PC-9 (cell line): ENCODE data around the gene SH2D5. TPM values are rescaled to one million over a fixed set of nuclear protein-coding genes. Genes with fewer than 3 reads are reported as not detected.

ENCODE experiments used
- BruUV-seq: library from RNA; stranded (reverse); fragments of 400-500 nt; replicated peaks from 2 replicates; lab custom pipeline; 2021; lab: Mats Ljungman, UMichigan
- CTCF ChIA-PET: fragments of 300-600 bp; sonication (Branson Sonifier 250); formaldehyde crosslinking; loops from one replicate; lab custom pipeline; 2022; ENCODE audit warnings: antibody characterized with exemption; lab: Charles Lee
- POLR2A ChIA-PET: fragments of 300-600 bp; sonication (Branson Sonifier 250); formaldehyde crosslinking; loops from one replicate; lab custom pipeline; 2022; ENCODE audit warnings: antibody characterized with exemption; ENCODE audit not compliant: unreplicated experiment; lab: Charles Lee
- DNase-seq, 2 experiments: peaks; one replicate each; pipeline versions ENCODE4 v3.0.0 to v3.0.0-alpha.2; 2015 to 2022; ENCODE audit warnings: mixed read lengths in 1 of 2
- H2AFZ ChIP-seq: fragments of 200-600 bp; sonication (generic); 2 replicates; pipeline ENCODE4 v1.8.1; 2017; ENCODE audit warnings: antibody characterized with exemption
- H3F3A ChIP-seq: fragments of 200-600 bp; sonication (generic); 2 replicates; pipeline ENCODE4 v1.8.1; 2017; ENCODE audit warnings: antibody characterized with exemption, mild to moderate bottlenecking, low read depth; ENCODE audit not compliant: insufficient read depth
- H3K27ac ChIP-seq: fragments of 200-600 bp; sonication (generic); 2 replicates; pipeline ENCODE4 v1.6.1; 2016; ENCODE audit warnings: mixed run types
- H3K27me3 ChIP-seq: fragments of 200-600 bp; sonication (generic); 2 replicates; pipeline ENCODE4 v1.6.1; 2016; ENCODE audit warnings: low read depth, mixed run types; ENCODE audit not compliant: insufficient read depth
- H3K36me3 ChIP-seq: fragments of 200-600 bp; sonication (generic); 2 replicates; pipeline ENCODE4 v1.6.1; 2016; ENCODE audit warnings: low read depth, mixed run types
- H3K4me1 ChIP-seq: fragments of 200-600 bp; sonication (generic); replicated peaks from 2 replicates; pipeline ENCODE4 v1.6.1; 2016; ENCODE audit warnings: mixed run types; ENCODE audit not compliant: insufficient read depth
- H3K4me2 ChIP-seq: fragments of 200-600 bp; sonication (generic); 2 replicates; pipeline ENCODE4 v1.6.1; 2017; ENCODE audit warnings: mixed run types
- H3K4me3 ChIP-seq: fragments of 200-600 bp; sonication (generic); 2 replicates; pipeline ENCODE4 v1.6.1; 2016; ENCODE audit warnings: mixed run types
- H3K79me2 ChIP-seq: fragments of 200-600 bp; sonication (generic); 2 replicates; pipeline ENCODE4 v1.6.1; 2017; ENCODE audit warnings: low read depth, mixed run types
- H3K9me2 ChIP-seq: fragments of 200-600 bp; sonication (generic); 2 replicates; pipeline ENCODE4 v1.8.1; 2017; ENCODE audit warnings: mild to moderate bottlenecking; ENCODE audit not compliant: insufficient read depth
- H3K9me3 ChIP-seq: fragments of 200-600 bp; sonication (generic); 2 replicates; pipeline ENCODE4 v1.8.1; 2016; ENCODE audit warnings: low read depth; ENCODE audit not compliant: insufficient read depth
- H4K20me1 ChIP-seq: fragments of 200-600 bp; sonication (generic); 2 replicates; pipeline ENCODE4 v1.8.1; 2017; ENCODE audit not compliant: insufficient read depth
- EZH2 ChIP-seq: fragments of 200-600 bp; sonication (generic); IDR thresholded peaks from 2 replicates; pipeline ENCODE4 v1.8.0; 2017; ENCODE audit warnings: antibody characterized with exemption, low read depth
- intact Hi-C: fragments of 100-400 bp; cut with micrococcal nuclease; formaldehyde crosslinking; loops from one replicate; pipeline ENCODE4 v1.10.0; 2022; ENCODE audit not compliant: unreplicated experiment
- total RNA-seq: library from RNA; stranded (reverse); gene quantifications from 2 replicates; pipeline ENCODE4 v1.2.3, GENCODE V29; 2021
- TF ChIP-seq, protein P1 (sequence below): fragments of 200-600 bp; sonication (generic); conservative IDR thresholded peaks from 2 replicates; pipeline ENCODE4 v1.6.1; 2017; ENCODE audit warnings: mixed run types, antibody characterized with exemption, mild to moderate bottlenecking, moderate library complexity

SH2D5 gene
- total RNA-seq, 1 experiment from 2014 or later: 1.5 TPM

DNA sequence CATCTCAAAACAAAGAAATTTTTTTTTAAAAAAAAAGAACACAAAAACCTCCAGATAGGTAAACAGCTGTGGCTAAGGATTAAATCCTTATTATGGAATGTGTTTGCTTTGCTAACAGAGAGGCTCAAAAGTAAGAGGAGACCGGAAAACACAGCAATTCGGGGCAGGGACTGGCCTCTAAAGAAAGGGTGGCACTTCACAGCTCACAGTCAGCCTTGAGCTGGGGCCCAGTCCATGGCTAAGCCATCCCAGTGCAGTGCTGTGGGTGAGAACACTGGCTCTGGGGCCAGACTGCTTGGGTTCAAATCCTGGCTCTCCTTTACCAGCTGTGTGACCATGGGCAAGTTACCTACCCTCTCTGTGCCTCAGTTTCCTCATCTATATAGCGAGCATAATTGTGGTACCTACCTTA lies 42.9 kb downstream of the SH2D5 start:
- Histone ChIP-seq H3K9me2 (no peaks in the 10 kb centered on the region), H3K79me2 (no peaks in the 10 kb centered on the region), H4K20me1 (no peaks in the 10 kb centered on the region), H3K4me1 (no peaks in the 10 kb centered on the region), H3K27ac (no peak overlapping the region), H3K4me2 (no peak overlapping the region), H3F3A (no peaks in the 10 kb centered on the region), H2AFZ (no peak overlapping the region), H3K36me3 (no peaks in the 10 kb centered on the region), H3K4me3 (no peak overlapping the region), H3K9me3 (no peaks in the 10 kb centered on the region), H3K27me3 (no peaks in the 10 kb centered on the region)
- no TSS peak for BruUV-seq
- intact Hi-C loops: no loop called here
- POLR2A ChIA-PET: no interaction called here
- DNase-seq: no peak
- TF ChIP-seq, protein P1, sequence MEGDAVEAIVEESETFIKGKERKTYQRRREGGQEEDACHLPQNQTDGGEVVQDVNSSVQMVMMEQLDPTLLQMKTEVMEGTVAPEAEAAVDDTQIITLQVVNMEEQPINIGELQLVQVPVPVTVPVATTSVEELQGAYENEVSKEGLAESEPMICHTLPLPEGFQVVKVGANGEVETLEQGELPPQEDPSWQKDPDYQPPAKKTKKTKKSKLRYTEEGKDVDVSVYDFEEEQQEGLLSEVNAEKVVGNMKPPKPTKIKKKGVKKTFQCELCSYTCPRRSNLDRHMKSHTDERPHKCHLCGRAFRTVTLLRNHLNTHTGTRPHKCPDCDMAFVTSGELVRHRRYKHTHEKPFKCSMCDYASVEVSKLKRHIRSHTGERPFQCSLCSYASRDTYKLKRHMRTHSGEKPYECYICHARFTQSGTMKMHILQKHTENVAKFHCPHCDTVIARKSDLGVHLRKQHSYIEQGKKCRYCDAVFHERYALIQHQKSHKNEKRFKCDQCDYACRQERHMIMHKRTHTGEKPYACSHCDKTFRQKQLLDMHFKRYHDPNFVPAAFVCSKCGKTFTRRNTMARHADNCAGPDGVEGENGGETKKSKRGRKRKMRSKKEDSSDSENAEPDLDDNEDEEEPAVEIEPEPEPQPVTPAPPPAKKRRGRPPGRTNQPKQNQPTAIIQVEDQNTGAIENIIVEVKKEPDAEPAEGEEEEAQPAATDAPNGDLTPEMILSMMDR: no peak
- TF ChIP-seq EZH2: no peak
- CTCF ChIA-PET: no interaction called here

DNA sequence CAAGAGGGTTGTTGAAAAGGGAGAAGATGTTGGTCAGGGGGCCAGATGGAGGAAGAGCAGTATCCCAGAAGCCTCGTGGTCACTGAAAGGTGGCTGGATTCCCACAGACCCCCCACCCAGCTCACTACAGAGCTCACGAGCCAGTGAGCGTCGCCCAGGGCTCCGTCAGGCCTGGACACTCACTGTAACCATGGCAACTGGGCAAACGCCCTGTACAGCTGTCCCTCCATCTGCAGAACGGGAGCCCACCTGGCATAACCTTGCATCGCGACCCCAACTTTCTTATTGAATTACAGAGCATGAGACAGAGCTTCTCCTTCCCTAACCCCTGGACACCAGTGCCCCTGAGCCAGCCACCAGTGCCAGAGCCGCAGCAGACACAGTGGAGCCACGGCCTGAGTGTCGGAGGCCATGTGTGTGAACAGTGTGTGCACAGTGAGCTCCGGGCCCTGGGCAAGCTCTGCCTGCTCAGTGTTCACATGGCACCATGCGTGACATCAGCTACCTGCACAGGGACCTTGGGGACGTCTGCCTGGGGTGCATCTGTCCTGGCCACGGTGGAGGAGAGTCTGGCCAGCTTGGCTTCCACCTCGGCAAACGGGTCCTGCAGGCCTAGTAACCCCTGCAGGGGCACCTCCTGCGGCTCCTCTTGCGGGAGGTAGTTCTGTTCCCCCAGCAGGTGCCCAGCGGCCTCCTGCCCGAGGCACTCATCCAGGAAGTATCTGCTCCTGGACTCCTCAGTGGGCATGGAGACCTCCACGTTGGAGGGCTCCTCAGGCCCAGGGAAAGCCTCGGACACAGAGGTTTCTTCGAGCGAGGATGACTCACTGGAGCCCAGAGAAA lies 45.4 kb downstream of the SH2D5 start:
- H2AFZ ChIP-seq: no peak overlapping the region
- CTCF ChIA-PET: no interaction called here
- H3K9me2 ChIP-seq: no peaks in the 10 kb centered on the region
- no peaks in the 10 kb centered on the region for H3K4me1 ChIP-seq
- no peaks in the 10 kb centered on the region for H3K9me3 ChIP-seq
- no peaks in the 10 kb centered on the region for H3F3A ChIP-seq
- no peak for TF ChIP-seq EZH2
- TF ChIP-seq, protein P1: no peak
- no peaks in the 10 kb centered on the region for H3K79me2 ChIP-seq
- DNase-seq: no peak
- no peak overlapping the region for H3K4me3 ChIP-seq
- H4K20me1 ChIP-seq: no peaks in the 10 kb centered on the region
- H3K27ac ChIP-seq: no peak overlapping the region
- no TSS peak for BruUV-seq
- intact Hi-C loops: no loop called here
- no peaks in the 10 kb centered on the region for H3K36me3 ChIP-seq
- no peak overlapping the region for H3K4me2 ChIP-seq
- no peaks in the 10 kb centered on the region for H3K27me3 ChIP-seq
- POLR2A ChIA-PET: no interaction called here

DNA sequence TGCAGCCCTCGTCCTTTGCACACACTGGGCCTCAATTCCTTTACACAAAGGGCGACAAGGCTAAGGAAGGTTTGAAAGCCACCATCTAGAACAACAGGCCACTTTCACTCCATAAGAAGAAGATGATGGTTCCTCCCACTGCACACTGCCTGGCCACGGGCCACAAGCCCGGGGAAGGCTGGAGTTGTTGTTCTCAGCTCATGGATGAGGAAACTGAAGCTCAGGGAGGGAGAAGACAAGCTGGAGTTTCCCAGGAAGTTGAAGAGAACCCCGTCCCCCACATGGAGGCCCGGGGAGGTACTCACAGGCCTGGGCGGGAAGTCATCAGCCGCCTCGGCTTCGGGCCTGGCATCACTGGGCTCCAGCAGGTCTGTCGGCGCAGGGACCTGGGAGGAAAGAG lies 46.8 kb downstream of the SH2D5 start:
- no peak overlapping the region for H3K27ac ChIP-seq
- ChIA-PET POLR2A (no interaction called here), CTCF (no interaction called here)
- no peaks in the 10 kb centered on the region for H3K27me3 ChIP-seq
- TF ChIP-seq, protein P1: no peak
- no peak for TF ChIP-seq EZH2
- intact Hi-C loops: no loop called here
- BruUV-seq: no TSS peak
- H2AFZ ChIP-seq: no peak overlapping the region
- H3K4me1 ChIP-seq: no peaks in the 10 kb centered on the region
- no peak overlapping the region for H3K4me3 ChIP-seq
- no peaks in the 10 kb centered on the region for H3K9me3 ChIP-seq
- H3F3A ChIP-seq: no peaks in the 10 kb centered on the region
- H3K4me2 ChIP-seq: no peak overlapping the region
- H3K79me2 ChIP-seq: no peaks in the 10 kb centered on the region
- no peaks in the 10 kb centered on the region for H3K36me3 ChIP-seq
- no peak for DNase-seq
- H3K9me2 ChIP-seq: no peaks in the 10 kb centered on the region
- no peaks in the 10 kb centered on the region for H4K20me1 ChIP-seq
